H1 (cell line): ENCODE results near the gene SRPX. TPM values are rescaled to one million over a fixed set of nuclear protein-coding genes. Genes with fewer than 3 reads are reported as not detected.

Source experiments
- CTCF ChIA-PET: fragments of 300-600 bp; sonication (Branson Sonifier 250); formaldehyde crosslinking; loops from one replicate; lab custom pipeline; 2021; ENCODE audit not compliant: partially characterized antibody; lab: Charles Lee
- POLR2A ChIA-PET: fragments of 300-600 bp; sonication (Branson Sonifier 250); formaldehyde crosslinking; loops from one replicate; lab custom pipeline; 2021; ENCODE audit warnings: inconsistent platforms; ENCODE audit not compliant: partially characterized antibody; lab: Charles Lee
- DNase-seq, 2 experiments: peaks; one replicate each; pipeline versions ENCODE4 v3.0.0 to v3.0.0-alpha.2; 2010 to 2022; ENCODE audit warnings: low spot score in 2 of 2, low read depth in 1 of 2, mixed read lengths in 1 of 2
- FAIRE-seq: peaks from 2 replicates; lab custom pipeline; 2011; peaks lifted over from hg19 to GRCh38; lab: Jason Lieb, UNC
- H2AFZ ChIP-seq: 2 replicates; pipeline ENCODE4 v1.8.1; 2012; ENCODE audit warnings: low read length, inconsistent platforms
- H2AK5ac ChIP-seq: 2 replicates; pipeline ENCODE4 v1.6.1; 2013; ENCODE audit warnings: low read depth, low read length
- H2BK120ac ChIP-seq: replicated peaks from 2 replicates; pipeline ENCODE3; 2013; ENCODE audit warnings: low read depth, low read length, inconsistent platforms
- H2BK12ac ChIP-seq: 2 replicates; pipeline ENCODE4 v1.6.1; 2013; ENCODE audit warnings: low read depth, low read length
- H2BK15ac ChIP-seq: 2 replicates; pipeline ENCODE4 v1.6.1; 2013; ENCODE audit warnings: low read length
- H2BK20ac ChIP-seq: 2 replicates; pipeline ENCODE4 v1.6.1; 2013; ENCODE audit warnings: low read length
- H2BK5ac ChIP-seq: 2 replicates; pipeline ENCODE4 v1.6.1; 2013; ENCODE audit warnings: low read depth, low read length
- H3K14ac ChIP-seq: 2 replicates; pipeline ENCODE4 v1.6.1; 2013; ENCODE audit warnings: inconsistent platforms; ENCODE audit not compliant: insufficient read length
- H3K18ac ChIP-seq: 2 replicates; pipeline ENCODE4 v1.6.1; 2013; ENCODE audit warnings: low read length; ENCODE audit errors: extremely low read depth
- H3K23ac ChIP-seq: 2 replicates; pipeline ENCODE4 v1.6.1; 2013; ENCODE audit warnings: inconsistent platforms; ENCODE audit not compliant: insufficient read length
- H3K23me2 ChIP-seq: 2 replicates; pipeline ENCODE4 v1.6.1; 2013; ENCODE audit warnings: low read depth, low read length
- H3K27ac ChIP-seq: 2 replicates; pipeline ENCODE4 v1.6.1; 2011; ENCODE audit warnings: low read depth, low read length, inconsistent platforms
- H3K27me3 ChIP-seq, 4 experiments: replicated peaks in 1 of 4; 1 replicate in 1 of 4; 2 replicates in 3 of 4; pipeline versions ENCODE4 v1.6.1 to v1.8.1; 2011 to 2013; ENCODE audit warnings: low read length in 3 of 4, mild to moderate bottlenecking in 3 of 4, inconsistent platforms in 2 of 4, mixed read lengths in 2 of 4, moderate library complexity in 1 of 4; ENCODE audit not compliant: control insufficient read depth in 3 of 4, insufficient read depth in 3 of 4; ENCODE audit errors: extremely low read depth in 1 of 4
- H3K36me3 ChIP-seq, 4 experiments: 2 replicates each; pipeline versions ENCODE4 v1.6.1 to v1.8.1; 2011 to 2013; ENCODE audit warnings: mild to moderate bottlenecking in 4 of 4, low read length in 3 of 4, moderate library complexity in 2 of 4, control low read depth in 1 of 4, inconsistent platforms in 1 of 4; ENCODE audit not compliant: insufficient read depth in 4 of 4, control insufficient read depth in 2 of 4
- H3K4ac ChIP-seq: replicated peaks from 2 replicates; pipeline ENCODE3; 2013; ENCODE audit warnings: low read length, low read depth, mixed read lengths, inconsistent platforms; ENCODE audit not compliant: insufficient read length
- H3K4me1 ChIP-seq, 4 experiments: replicated peaks in 1 of 4; 1 replicate in 1 of 4; 2 replicates in 3 of 4; pipeline versions ENCODE4 v1.6.1 to v1.8.1; 2011 to 2013; ENCODE audit warnings: low read length in 3 of 4, inconsistent platforms in 2 of 4, mixed read lengths in 1 of 4; ENCODE audit not compliant: insufficient read depth in 4 of 4, control insufficient read depth in 3 of 4
- H3K4me2 ChIP-seq, 2 experiments: 2 replicates each; pipeline versions ENCODE4 v1.6.1 to v1.8.1; 2011 to 2013; ENCODE audit warnings: low read depth in 2 of 2, low read length in 2 of 2, control low read depth in 1 of 2, inconsistent platforms in 1 of 2, mild to moderate bottlenecking in 1 of 2; ENCODE audit not compliant: insufficient read depth in 1 of 2
- H3K4me3 ChIP-seq, 4 experiments: fragments of 200-600, 300-600 bp in 1 of 4; sonication (generic), shearing (Covaris generic), sonication (Bioruptor Twin) in 1 of 4; 2 replicates each; pipeline versions ENCODE4 v1.5.1 to v1.8.1; 2011 to 2016; ENCODE audit warnings: low read length in 4 of 4, low read depth in 3 of 4, control low read depth in 2 of 4, inconsistent platforms in 2 of 4, mild to moderate bottlenecking in 2 of 4, mixed read lengths in 1 of 4, moderate library complexity in 1 of 4; ENCODE audit not compliant: insufficient read depth in 2 of 4; ENCODE audit errors: extremely low read depth in 1 of 4
- H3K56ac ChIP-seq: replicated peaks from 2 replicates; pipeline ENCODE3; 2013; ENCODE audit warnings: low read depth, mild to moderate bottlenecking, mixed read lengths, low read length, inconsistent platforms; ENCODE audit not compliant: insufficient read length
- H3K79me1 ChIP-seq: 2 replicates; pipeline ENCODE4 v1.6.1; 2013; ENCODE audit warnings: low read depth, low read length, control low read depth
- H3K79me2 ChIP-seq, 2 experiments: 2 replicates each; pipeline versions ENCODE4 v1.6.1 to v1.8.1; 2012 to 2013; ENCODE audit warnings: low read length in 2 of 2, mild to moderate bottlenecking in 2 of 2, inconsistent platforms in 1 of 2; ENCODE audit not compliant: insufficient read depth in 2 of 2, control insufficient read depth in 1 of 2
- H3K9ac ChIP-seq, 4 experiments: replicated peaks in 1 of 4; 1 replicate in 1 of 4; 2 replicates in 3 of 4; pipeline versions ENCODE4 v1.6.1 to v1.8.1; 2011 to 2013; ENCODE audit warnings: low read depth in 3 of 4, low read length in 3 of 4, control low read depth in 2 of 4, mild to moderate bottlenecking in 2 of 4, moderate library complexity in 2 of 4, inconsistent platforms in 1 of 4; ENCODE audit errors: extremely low read depth in 1 of 4
- H3K9me3 ChIP-seq, 2 experiments: 2 replicates each; pipeline versions ENCODE4 v1.6.1 to v1.8.1; 2012 to 2013; ENCODE audit warnings: mild to moderate bottlenecking in 2 of 2, moderate library complexity in 2 of 2, control low read depth in 1 of 2, inconsistent platforms in 1 of 2, low read depth in 1 of 2, low read length in 1 of 2, mixed read lengths in 1 of 2; ENCODE audit not compliant: insufficient read depth in 2 of 2
- H4K20me1 ChIP-seq, 2 experiments: replicated peaks in 1 of 2; 2 replicates each; pipeline versions ENCODE3 to v1.8.1; 2011 to 2013; ENCODE audit warnings: inconsistent platforms in 2 of 2, low read length in 2 of 2, mild to moderate bottlenecking in 1 of 2; ENCODE audit not compliant: insufficient read depth in 2 of 2, control insufficient read depth in 1 of 2
- H4K5ac ChIP-seq: 2 replicates; pipeline ENCODE4 v1.6.1; 2013; ENCODE audit warnings: low read length, low read depth, mixed read lengths, inconsistent platforms; ENCODE audit not compliant: insufficient read length
- H4K8ac ChIP-seq: 2 replicates; pipeline ENCODE4 v1.8.0; 2013; ENCODE audit warnings: mild to moderate bottlenecking, moderate library complexity, low read length, inconsistent platforms; ENCODE audit not compliant: insufficient read depth; ENCODE audit errors: extremely low read depth
- H4K91ac ChIP-seq: replicated peaks from 2 replicates; pipeline ENCODE3; 2013; ENCODE audit warnings: low read length, mixed read lengths, inconsistent platforms; ENCODE audit not compliant: insufficient read length
- CHD1 ChIP-seq: IDR thresholded peaks from 2 replicates; pipeline ENCODE4 v1.6.1; 2012; ENCODE audit warnings: low read depth, low read length, improper control_type of control experiment
- CTBP2 ChIP-seq: IDR thresholded peaks from 2 replicates; pipeline ENCODE4 v1.7.0; 2011; ENCODE audit warnings: borderline replicate concordance, mild to moderate bottlenecking, moderate library complexity, mixed read lengths, low read length; ENCODE audit not compliant: insufficient read depth, insufficient read length
- EGR1 ChIP-seq: IDR thresholded peaks from 2 replicates; pipeline ENCODE4 v1.6.1; 2011; ENCODE audit warnings: low read depth, low read length, borderline replicate concordance
- POU5F1 ChIP-seq: IDR thresholded peaks from 2 replicates; pipeline ENCODE4 v1.6.1; 2011; ENCODE audit warnings: low read depth, mild to moderate bottlenecking, low read length, moderate library complexity
- RAD21 ChIP-seq, 2 experiments: IDR thresholded peaks in 1 of 2; conservative IDR thresholded peaks in 1 of 2; 2 replicates each; pipeline ENCODE4 v1.6.1; 2011; ENCODE audit warnings: low read depth in 2 of 2, low read length in 2 of 2, improper control_type of control experiment in 1 of 2, inconsistent platforms in 1 of 2, mild to moderate bottlenecking in 1 of 2, moderate library complexity in 1 of 2
- whole genome bisulfite sequencing, 2 experiments: shearing (Covaris generic) in 1 of 2; methylation state at CpG; one replicate each; pipeline versions ENCODE4 v1.1.6 to v1.1.7; 2013 to 2015; ENCODE audit warnings: low lambda C conversion rate in 2 of 2, mixed read lengths in 2 of 2, inconsistent platforms in 1 of 2, low coverage in 1 of 2, missing lambda C conversion rate in 1 of 2; ENCODE audit not compliant: insufficient replicate concordance in 2 of 2, insufficient coverage in 1 of 2, insufficient read length in 1 of 2; ENCODE audit errors: extremely low coverage in 1 of 2, missing lambda C conversion rate in 1 of 2; 5-methylcytosine and 5-hydroxymethylcytosine counted together
- polyA plus RNA-seq, 7 experiments: library from polyadenylated mRNA; depleted of rRNA in 3 of 7; stranded (reverse) in 5 of 7; unstranded in 2 of 7; fragments of >200 nt in 5 of 7; fragments of 200-250 nt in 2 of 7; gene quantifications; 1 replicate in 5 of 7; 2 replicates in 1 of 7; 4 replicates in 1 of 7; pipeline versions ENCODE4 v1.2.1 to v1.2.3, GENCODE V29; 2011 to 2013; ENCODE audit warnings: missing spikeins in 2 of 7, mixed read lengths in 2 of 7
- total RNA-seq: library from RNA; stranded (reverse); fragmentation: NEBNext Ultra II Directional; extraction: Animal tissue kit (Norgen Biotek cat#: 25700); gene quantifications from 2 replicates; pipeline ENCODE4 v1.2.1, GENCODE V29; 2021
- TF ChIP-seq, protein P1 (sequence below), 3 experiments: IDR thresholded peaks; 1 replicate in 2 of 3; 2 replicates in 1 of 3; pipeline versions ENCODE4 v1.5.1 to v1.6.1; 2011; ENCODE audit warnings: low read length in 3 of 3, mild to moderate bottlenecking in 3 of 3, inconsistent platforms in 2 of 3, low read depth in 1 of 3, moderate library complexity in 1 of 3; ENCODE audit not compliant: insufficient read depth in 1 of 3; ENCODE audit errors: control extremely low read depth in 1 of 3
- TF ChIP-seq, protein P2 (sequence below): IDR thresholded peaks from 2 replicates; pipeline ENCODE4 v1.6.1; 2012; ENCODE audit warnings: low read length, inconsistent platforms

SRPX gene
- total and polyA plus RNA-seq, 2 of the 8 experiments (the other 6 are each of a cell fraction or from before 2014, with no cell fraction given), result 7.6 to 10.4 TPM

DNA sequence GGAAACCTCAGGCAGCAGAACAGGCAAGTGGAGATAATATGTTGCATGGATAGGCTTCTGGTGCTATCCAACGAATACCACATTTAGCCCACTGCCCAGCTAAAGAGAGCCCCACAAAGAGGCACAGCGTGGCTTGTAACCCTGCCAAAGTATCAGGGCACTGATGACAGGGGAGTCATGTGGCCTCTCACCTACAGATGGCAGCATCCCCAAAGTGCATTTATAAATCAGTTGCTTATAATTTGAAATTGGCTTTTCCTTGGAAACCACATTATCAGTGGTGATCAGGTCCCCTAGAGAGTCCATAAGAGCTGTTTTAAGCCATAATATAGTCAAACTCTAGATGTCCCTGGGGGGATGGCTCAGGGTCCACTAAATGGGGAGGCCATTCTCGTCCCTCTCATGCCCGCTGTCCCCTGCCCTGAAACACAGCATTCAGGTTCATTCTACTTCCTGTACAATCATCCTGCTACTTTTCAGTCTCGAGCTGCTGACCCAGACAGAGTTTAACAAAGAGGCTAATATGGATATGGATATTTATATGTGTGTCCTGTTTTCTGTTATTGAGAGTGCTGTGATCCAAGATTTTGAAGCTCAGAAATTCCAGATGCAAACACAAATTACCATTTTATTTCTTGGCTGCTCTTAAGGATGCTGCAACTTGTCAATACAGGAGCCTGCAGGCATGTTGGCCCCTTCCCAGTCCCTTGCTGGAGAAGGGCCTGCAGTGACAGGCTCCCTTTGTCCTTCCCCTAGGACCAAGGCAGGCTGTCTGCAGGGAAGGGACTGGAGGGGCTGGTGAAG is 28.5 kb downstream of the SRPX start:
- H2BK120ac ChIP-seq, result no peak overlapping the region
- no peak for TF ChIP-seq POU5F1
- TF ChIP-seq CHD1, result no peak
- peak; percentile 38 to 58 for TF ChIP-seq RAD21 (IDR thresholded peaks at IDR 0.05 in 1 of 2, conservative IDR thresholded peaks at IDR 0.05 in 1 of 2; ENCODE audit: low read depth in 2 of 2, low read length in 2 of 2)
- TF ChIP-seq CTBP2, result no peak
- TF ChIP-seq, protein P1, sequence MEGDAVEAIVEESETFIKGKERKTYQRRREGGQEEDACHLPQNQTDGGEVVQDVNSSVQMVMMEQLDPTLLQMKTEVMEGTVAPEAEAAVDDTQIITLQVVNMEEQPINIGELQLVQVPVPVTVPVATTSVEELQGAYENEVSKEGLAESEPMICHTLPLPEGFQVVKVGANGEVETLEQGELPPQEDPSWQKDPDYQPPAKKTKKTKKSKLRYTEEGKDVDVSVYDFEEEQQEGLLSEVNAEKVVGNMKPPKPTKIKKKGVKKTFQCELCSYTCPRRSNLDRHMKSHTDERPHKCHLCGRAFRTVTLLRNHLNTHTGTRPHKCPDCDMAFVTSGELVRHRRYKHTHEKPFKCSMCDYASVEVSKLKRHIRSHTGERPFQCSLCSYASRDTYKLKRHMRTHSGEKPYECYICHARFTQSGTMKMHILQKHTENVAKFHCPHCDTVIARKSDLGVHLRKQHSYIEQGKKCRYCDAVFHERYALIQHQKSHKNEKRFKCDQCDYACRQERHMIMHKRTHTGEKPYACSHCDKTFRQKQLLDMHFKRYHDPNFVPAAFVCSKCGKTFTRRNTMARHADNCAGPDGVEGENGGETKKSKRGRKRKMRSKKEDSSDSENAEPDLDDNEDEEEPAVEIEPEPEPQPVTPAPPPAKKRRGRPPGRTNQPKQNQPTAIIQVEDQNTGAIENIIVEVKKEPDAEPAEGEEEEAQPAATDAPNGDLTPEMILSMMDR (IDR thresholded peaks at IDR 0.05; ENCODE audit: control extremely low read depth in 1 of 3, insufficient read depth in 1 of 3, low read depth in 1 of 3, low read length in 3 of 3), result peak; percentile 32 to 45 (median 42)
- TF ChIP-seq, protein P2, sequence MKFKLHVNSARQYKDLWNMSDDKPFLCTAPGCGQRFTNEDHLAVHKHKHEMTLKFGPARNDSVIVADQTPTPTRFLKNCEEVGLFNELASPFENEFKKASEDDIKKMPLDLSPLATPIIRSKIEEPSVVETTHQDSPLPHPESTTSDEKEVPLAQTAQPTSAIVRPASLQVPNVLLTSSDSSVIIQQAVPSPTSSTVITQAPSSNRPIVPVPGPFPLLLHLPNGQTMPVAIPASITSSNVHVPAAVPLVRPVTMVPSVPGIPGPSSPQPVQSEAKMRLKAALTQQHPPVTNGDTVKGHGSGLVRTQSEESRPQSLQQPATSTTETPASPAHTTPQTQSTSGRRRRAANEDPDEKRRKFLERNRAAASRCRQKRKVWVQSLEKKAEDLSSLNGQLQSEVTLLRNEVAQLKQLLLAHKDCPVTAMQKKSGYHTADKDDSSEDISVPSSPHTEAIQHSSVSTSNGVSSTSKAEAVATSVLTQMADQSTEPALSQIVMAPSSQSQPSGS, result no peak
- TF ChIP-seq EGR1, result no peak

More for the DNA sequence above, 28.5 kb downstream of the SRPX start:
- no peaks in the 10 kb centered on the region for H3K9me3 ChIP-seq
- H2BK5ac ChIP-seq, result no peak overlapping the region
- no peak overlapping the region for H3K14ac ChIP-seq
- H4K8ac ChIP-seq, result no peak overlapping the region
- no peak overlapping the region for H2BK15ac ChIP-seq
- peak; percentile 57 for FAIRE-seq
- H2AK5ac ChIP-seq, result no peak overlapping the region
- H4K91ac ChIP-seq, result no peak overlapping the region
- H4K5ac ChIP-seq, result no peak overlapping the region
- CTCF ChIA-PET, result interaction anchor here (0.7 to 2.1 kb wide), 14 partner anchors 9 to 265 kb away, joined by 3 to 13 read pairs (median 3); partner anchors contain the start of gene RPGR
- H3K56ac ChIP-seq, result no peak overlapping the region
- H3K36me3 ChIP-seq, result no peaks in the 10 kb centered on the region
- POLR2A ChIA-PET, result no interaction called here
- H2BK12ac ChIP-seq, result no peak overlapping the region
- no peak overlapping the region for H3K4ac ChIP-seq
- H3K27me3 ChIP-seq, result no peaks in the 10 kb centered on the region
- H3K4me3 ChIP-seq, result no peak overlapping the region
- WGBS, 2 experiments, result 79% methylated on average over 5 of the region's 5 CpGs; no CpG with 5 or more reads in 1 of the 2 experiments
- no peak overlapping the region for H3K23ac ChIP-seq
- no peak overlapping the region for H2AFZ ChIP-seq
- no peaks in the 10 kb centered on the region for H3K23me2 ChIP-seq
- no peaks in the 10 kb centered on the region for H3K79me2 ChIP-seq
- no peaks in the 10 kb centered on the region for H3K79me1 ChIP-seq
- H3K4me1 ChIP-seq, result no peaks in the 10 kb centered on the region
- no peak overlapping the region for H3K4me2 ChIP-seq
- H3K9ac ChIP-seq, result no peak overlapping the region
- no peak overlapping the region for H3K27ac ChIP-seq
- H2BK20ac ChIP-seq, result no peak overlapping the region
- H3K18ac ChIP-seq, result no peak overlapping the region
- peak in 1 of 2 experiments; percentile 45 for DNase-seq
- no peaks in the 10 kb centered on the region for H4K20me1 ChIP-seq
